Natural killer cell treated with Interleukin-12 subunit alpha and Interleukin-12 subunit beta and Interleukin-15 and Interleukin-18, amount 100 ng/mL, for 72 hours (primary cell): Measurements from ENCODE around the gene PYGB. TPM values are rescaled to one million over a fixed set of nuclear protein-coding genes. Genes with fewer than 3 reads are reported as not detected.

Experiments used
- ATAC-seq, 2 donors: fragments of 150-1000 bp; cut with Tn5 transposase in 1 of 2; sonication (Bioruptor Pico), chemical (Tn5 transposase) in 1 of 2; 2 replicates each; pipeline ENCODE4 v1.10.0; 2021
- DNase-seq: peaks from one replicate; pipeline ENCODE4 v3.0.0; 2022; ENCODE audit warnings: low spot score
- H3K27ac Mint-ChIP-seq, 2 donors: 1 replicate in 1 of 2; 2 replicates in 1 of 2; pipeline ENCODE4 v1.8.0; 2022; ENCODE audit warnings: mixed read lengths in 2 of 2, mild to moderate bottlenecking in 1 of 2, moderate library complexity in 1 of 2
- H3K27me3 Mint-ChIP-seq, 2 donors: 1 replicate in 1 of 2; 2 replicates in 1 of 2; pipeline ENCODE4 v1.8.0; 2022; ENCODE audit warnings: mixed read lengths in 2 of 2
- H3K36me3 Mint-ChIP-seq: one replicate; pipeline ENCODE4 v1.8.0; 2022; ENCODE audit warnings: mixed read lengths
- H3K4me1 Mint-ChIP-seq, 2 donors: 1 replicate in 1 of 2; 2 replicates in 1 of 2; pipeline ENCODE4 v1.8.0; 2022; ENCODE audit warnings: low read depth in 2 of 2, mixed read lengths in 2 of 2, mild to moderate bottlenecking in 1 of 2
- H3K4me3 Mint-ChIP-seq: one replicate; pipeline ENCODE4 v1.8.0; 2022; ENCODE audit warnings: mixed read lengths
- H3K9me3 Mint-ChIP-seq: 2 replicates; pipeline ENCODE4 v1.8.0; 2022; ENCODE audit warnings: mixed read lengths
- total RNA-seq, 2 donors: library from RNA; stranded (reverse); gene quantifications; one replicate each; pipeline ENCODE4 v1.2.3, GENCODE V29; 2022

Gene PYGB
- total RNA-seq, 2 donors from 2014 or later = 35.9 to 40.4 TPM

GRCh38 chr20:25289886-25290597, 42.2 kb downstream of the PYGB start:
- no peak overlapping the region for H3K4me3 Mint-ChIP-seq
- H3K9me3 Mint-ChIP-seq = no peaks in the 10 kb centered on the region
- H3K27me3 Mint-ChIP-seq = no peaks in the 10 kb centered on the region
- no peak for ATAC-seq
- peaks cover 10% of the 10 kb centered on the region for H3K36me3 Mint-ChIP-seq
- peak overlapping the region in 1 of 2 donors; percentile 41 for H3K27ac Mint-ChIP-seq
- H3K4me1 Mint-ChIP-seq = peaks cover 0 to 5% of the 10 kb centered on the region in 2 donors
- peak; percentile 46 for DNase-seq

GRCh38 chr20:25290646-25291431, 43.0 kb downstream of the PYGB start:
- ATAC-seq (no peak), DNase-seq (peak; percentile 56)
- Mint-ChIP-seq H3K27ac (no peak overlapping the region), H3K4me1 (peaks cover 0 to 3% of the 10 kb centered on the region in 2 donors), H3K4me3 (no peak overlapping the region), H3K36me3 (peaks cover 5% of the 10 kb centered on the region), H3K27me3 (no peaks in the 10 kb centered on the region), H3K9me3 (no peaks in the 10 kb centered on the region)

- Mint-ChIP-seq H3K4me3 (no peak overlapping the region), H3K36me3 (peaks cover 4% of the 10 kb centered on the region), H3K27me3 (no peaks in the 10 kb centered on the region), H3K4me1 (peaks cover 0 to 3% of the 10 kb centered on the region in 2 donors), H3K9me3 (no peaks in the 10 kb centered on the region), H3K27ac (no peak overlapping the region)
- no peak for ATAC-seq
- peak; percentile 55 for DNase-seq
Observed at GRCh38 chr20:25291432-25292133, 43.7 kb downstream of the PYGB start.

- no peak for ATAC-seq
- H3K36me3 Mint-ChIP-seq = no peaks in the 10 kb centered on the region
Observed at GRCh38 chr20:25292176-25292891, 44.4 kb downstream of the PYGB start.

GRCh38 chr20:25293507-25293906, 45.6 kb downstream of the PYGB start:
- Mint-ChIP-seq H3K27ac (no peak overlapping the region), H3K27me3 (no peaks in the 10 kb centered on the region), H3K9me3 (no peaks in the 10 kb centered on the region), H3K4me3 (no peak overlapping the region), H3K4me1 (peaks cover 0 to 3% of the 10 kb centered on the region in 2 donors), H3K36me3 (no peaks in the 10 kb centered on the region)
- ATAC-seq (no peak), DNase-seq (no peak)

More at GRCh38 chr20:25292176-25292891, 44.4 kb downstream of the PYGB start:
- peak; percentile 56 for DNase-seq
- no peaks in the 10 kb centered on the region for H3K9me3 Mint-ChIP-seq
- peaks cover 0 to 3% of the 10 kb centered on the region in 2 donors for H3K4me1 Mint-ChIP-seq
- no peak overlapping the region for H3K4me3 Mint-ChIP-seq
- no peaks in the 10 kb centered on the region for H3K27me3 Mint-ChIP-seq
- H3K27ac Mint-ChIP-seq = no peak overlapping the region

GRCh38 chr20:25293910-25294458, 46.1 kb downstream of the PYGB start:
- H3K4me3 Mint-ChIP-seq = no peak overlapping the region
- no peaks in the 10 kb centered on the region for H3K27me3 Mint-ChIP-seq
- no peak for ATAC-seq
- no peaks in the 10 kb centered on the region for H3K9me3 Mint-ChIP-seq
- H3K27ac Mint-ChIP-seq = no peak overlapping the region
- H3K36me3 Mint-ChIP-seq = no peaks in the 10 kb centered on the region
- peaks cover 0 to 3% of the 10 kb centered on the region in 2 donors for H3K4me1 Mint-ChIP-seq
- DNase-seq = no peak

GRCh38 chr20:25294459-25295385, 46.8 kb downstream of the PYGB start:
- ATAC-seq (peak; percentile 62 to 74), DNase-seq (no peak)
- Mint-ChIP-seq H3K4me3 (no peak overlapping the region), H3K27me3 (no peaks in the 10 kb centered on the region), H3K4me1 (peaks cover 0 to 3% of the 10 kb centered on the region in 2 donors), H3K27ac (no peak overlapping the region), H3K36me3 (no peaks in the 10 kb centered on the region), H3K9me3 (no peaks in the 10 kb centered on the region)

GRCh38 chr20:25295386-25296093, 47.7 kb downstream of the PYGB start:
- no peaks in the 10 kb centered on the region for H3K36me3 Mint-ChIP-seq
- H3K27me3 Mint-ChIP-seq = no peaks in the 10 kb centered on the region
- no peak overlapping the region for H3K4me3 Mint-ChIP-seq
- ATAC-seq = no peak
- no peak overlapping the region for H3K27ac Mint-ChIP-seq
- no peaks in the 10 kb centered on the region for H3K9me3 Mint-ChIP-seq
- peaks cover 0 to 3% of the 10 kb centered on the region in 2 donors for H3K4me1 Mint-ChIP-seq
- no peak for DNase-seq

- no peaks in the 10 kb centered on the region for H3K36me3 Mint-ChIP-seq
- no peaks in the 10 kb centered on the region for H3K27me3 Mint-ChIP-seq
- DNase-seq = no peak
- no peak overlapping the region for H3K4me3 Mint-ChIP-seq
- ATAC-seq = peak in 1 of 2 donors; percentile 25
- H3K9me3 Mint-ChIP-seq = no peaks in the 10 kb centered on the region
- H3K4me1 Mint-ChIP-seq = peaks cover 0 to 3% of the 10 kb centered on the region in 2 donors
- no peak overlapping the region for H3K27ac Mint-ChIP-seq
Observed at GRCh38 chr20:25296094-25297093, 48.5 kb downstream of the PYGB start.

GRCh38 chr20:25297141-25297905, 49.4 kb downstream of the PYGB start:
- Mint-ChIP-seq H3K36me3 (no peaks in the 10 kb centered on the region), H3K27ac (no peak overlapping the region), H3K4me1 (peaks cover 0 to 3% of the 10 kb centered on the region in 2 donors), H3K27me3 (no peaks in the 10 kb centered on the region), H3K4me3 (no peak overlapping the region), H3K9me3 (no peaks in the 10 kb centered on the region)
- no peak for DNase-seq
- ATAC-seq = no peak
